Panc1 (cell line): ENCODE measurements around the gene NOC2L. TPM values are rescaled to one million over a fixed set of nuclear protein-coding genes. Genes with fewer than 3 reads are reported as not detected.

Experiments used
- ATAC-seq: fragments of 200-7000 bp; cut with Tn5 transposase; 2 replicates; pipeline ENCODE4 v1.9.1; 2020; ENCODE audit warnings: mild to moderate bottlenecking, moderate library complexity
- BruUV-seq: library from RNA; stranded (reverse); fragments of 400-500 nt; replicated peaks from 2 replicates; lab custom pipeline; 2021; lab: Mats Ljungman, UMichigan
- CTCF ChIA-PET: fragments of 300-600 bp; sonication (Branson Sonifier 250); formaldehyde crosslinking; loops from one replicate; lab custom pipeline; 2022; ENCODE audit warnings: antibody characterized with exemption; lab: Charles Lee
- POLR2A ChIA-PET: fragments of 300-600 bp; sonication (Branson Sonifier 250); formaldehyde crosslinking; loops from one replicate; lab custom pipeline; 2022; ENCODE audit warnings: antibody characterized with exemption; lab: Charles Lee
- DNase-seq: peaks from one replicate; pipeline ENCODE4 v3.0.0-alpha.2; 2010; ENCODE audit warnings: low read depth, low spot score
- H3K27ac ChIP-seq: 2 replicates; pipeline ENCODE4 v1.5.1; 2011; ENCODE audit warnings: mild to moderate bottlenecking, low read length, inconsistent platforms
- H3K27me3 ChIP-seq: fragments of 200-500 bp; sonication (Bioruptor generic); 2 replicates; pipeline ENCODE4 v1.6.0; 2014; ENCODE audit warnings: low read length, inconsistent platforms; ENCODE audit not compliant: control insufficient read depth, insufficient read depth
- H3K36me3 ChIP-seq: fragments of 200-500 bp; sonication (Bioruptor generic); 2 replicates; pipeline ENCODE4 v1.5.1; 2014; ENCODE audit warnings: inconsistent platforms, mild to moderate bottlenecking, low read length, moderate library complexity; ENCODE audit not compliant: control insufficient read depth, insufficient read depth
- H3K4me1 ChIP-seq: 2 replicates; pipeline ENCODE4 v1.5.1; 2011; ENCODE audit warnings: inconsistent platforms, mild to moderate bottlenecking, low read length, moderate library complexity; ENCODE audit not compliant: control insufficient read depth, insufficient read depth
- H3K4me3 ChIP-seq, 2 experiments: 2 replicates each; pipeline ENCODE4 v1.5.1; 2011 to 2012; ENCODE audit warnings: low read depth in 2 of 2, low read length in 2 of 2, mild to moderate bottlenecking in 2 of 2, inconsistent platforms in 1 of 2, moderate library complexity in 1 of 2
- H3K9me3 ChIP-seq: fragments of 200-500 bp; sonication (Bioruptor generic); 2 replicates; pipeline ENCODE4 v1.5.1; 2014; ENCODE audit warnings: low read depth, mild to moderate bottlenecking, inconsistent platforms, low read length, moderate library complexity; ENCODE audit not compliant: control insufficient read depth, insufficient read depth
- CTCF ChIP-seq: fragments of 450-650 bp; IDR thresholded peaks from 2 replicates; pipeline ENCODE4 v1.5.1; 2017; ENCODE audit warnings: mild to moderate bottlenecking
- POLR2AphosphoS5 ChIP-seq: IDR thresholded peaks from 2 replicates; pipeline ENCODE4 v1.6.1; 2012; ENCODE audit warnings: mild to moderate bottlenecking, low read depth, low read length, moderate library complexity
- REST ChIP-seq, 2 experiments: IDR thresholded peaks; 2 replicates each; pipeline ENCODE4 v1.6.1; 2011 to 2012; ENCODE audit warnings: low read depth in 2 of 2, control low read depth in 1 of 2, low read length in 1 of 2, mild to moderate bottlenecking in 1 of 2, moderate library complexity in 1 of 2; ENCODE audit not compliant: insufficient read depth in 1 of 2
- SIN3A ChIP-seq: IDR thresholded peaks from 2 replicates; pipeline ENCODE4 v1.6.1; 2012; ENCODE audit warnings: low read depth, mild to moderate bottlenecking, low read length, moderate library complexity, borderline replicate concordance; ENCODE audit not compliant: insufficient read depth
- TCF7L2 ChIP-seq: IDR thresholded peaks from 2 replicates; pipeline ENCODE4 v1.6.1; 2011; ENCODE audit warnings: mild to moderate bottlenecking, low read depth, low read length, inconsistent platforms
- in situ Hi-C: cut with HindIII; loops from 2 replicates; pipeline ENCODE4 v1.10.0; 2016; ENCODE audit warnings: low sequenced_read_pairs, low pct_unique_long_range_greater_than_20kb
- intact Hi-C: fragments of 100-400 bp; cut with micrococcal nuclease; formaldehyde crosslinking; loops from one replicate; pipeline ENCODE4 v1.10.0; 2022; ENCODE audit not compliant: unreplicated experiment
- total RNA-seq: library from RNA; stranded (reverse); gene quantifications from one replicate; pipeline ENCODE4 v1.2.1, GENCODE V29; 2021; ENCODE audit not compliant: unreplicated experiment

The NOC2L gene
- total RNA-seq, 1 experiment from 2014 or later = 193 TPM

GRCh38 chr1:970242-970972, 11.4 kb upstream of the NOC2L start:
- POLR2A ChIA-PET = no interaction called here
- Histone ChIP-seq H3K4me3 (no peak overlapping the region), H3K36me3 (no peaks in the 10 kb centered on the region), H3K4me1 (peaks cover 13% of the 10 kb centered on the region), H3K27me3 (no peaks in the 10 kb centered on the region), H3K27ac (no peak overlapping the region), H3K9me3 (no peaks in the 10 kb centered on the region)
- ATAC-seq = no peak
- in situ Hi-C loops = no loop called here
- no peak for TF ChIP-seq TCF7L2
- TF ChIP-seq POLR2AphosphoS5 = no peak
- no peak for TF ChIP-seq CTCF
- no peak for TF ChIP-seq SIN3A
- TF ChIP-seq REST (IDR thresholded peaks at IDR 0.05; ENCODE audit: insufficient read depth in 1 of 2, low read depth in 2 of 2, low read length in 1 of 2) = no peak
- DNase-seq = no peak
- BruUV-seq = no TSS peak
- intact Hi-C loops = no loop called here
- CTCF ChIA-PET = no interaction called here

GRCh38 chr1:969260-969855, 10.3 kb upstream of the NOC2L start:
- H3K9me3 ChIP-seq = no peaks in the 10 kb centered on the region
- intact Hi-C loops = no loop called here
- in situ Hi-C loops = no loop called here
- H3K4me3 ChIP-seq = no peak overlapping the region
- no peak overlapping the region for H3K27ac ChIP-seq
- TF ChIP-seq TCF7L2 (no peak), POLR2AphosphoS5 (no peak), CTCF (no peak), SIN3A (no peak), REST (IDR thresholded peaks at IDR 0.05; ENCODE audit: insufficient read depth in 1 of 2, low read depth in 2 of 2, low read length in 1 of 2) (no peak)
- POLR2A ChIA-PET = no interaction called here
- H3K4me1 ChIP-seq = peaks cover 13% of the 10 kb centered on the region
- no TSS peak for BruUV-seq
- ATAC-seq (no peak), DNase-seq (no peak)
- H3K36me3 ChIP-seq = no peaks in the 10 kb centered on the region
- H3K27me3 ChIP-seq = no peaks in the 10 kb centered on the region
- CTCF ChIA-PET = no interaction called here
